Adipose tissue (tissue), 3 donors: Measurements from ENCODE around the gene UGT2A2. TPM values are rescaled to one million over a fixed set of nuclear protein-coding genes. Genes with fewer than 3 reads are reported as not detected.
"Not testable (repeated sequence)": the region's sequence is repeated elsewhere in the genome, so short reads cannot be mapped to it uniquely, and the experiment has no call there.

Experiments
- H3K27ac ChIP-seq: one replicate; pipeline ENCODE4 v1.5.1; 2013; ENCODE audit warnings: low read depth, low read length
- WGBS, 3 donors: extraction: QIAGEN DNeasy Blood & Tissue Kit; methylation state at CpG; one replicate each; pipeline ENCODE4 v1.1.7; 2013; 5-methylcytosine and 5-hydroxymethylcytosine counted together
- polyA plus RNA-seq, 3 donors: library from polyadenylated mRNA; stranded (reverse); fragments of 200-250 nt; gene quantifications; one replicate each; pipeline ENCODE4 v1.2.3, GENCODE V29; 2013
- donor health status: healthy with polysubstance abuse.
- donor health status: Bipolar disorder and iron deficiency.
- donor health status: healthy.

The UGT2A2 gene
- polyA plus RNA-seq: not detected

GRCh38 chr4:69639542-69639941 lies at the start of gene UGT2A2:
Gene UGT2A2, minus strand, starts transcription at chr4:69639642. Its CDS starts 2 bp downstream, at chr4:69639640.
- H3K27ac ChIP-seq: no peak within 1 kb of the TSS
- 92 to 93% (median 93%) methylated on average over 3 of the region's 3 CpGs for WGBS, 3 donors

GRCh38 chr4:69684804-69685203 lies 45.4 kb upstream of the UGT2A2 start:
- H3K27ac ChIP-seq: no peak overlapping the region
- 60 to 78% (median 69%) methylated on average over 4 of the region's 4 CpGs for WGBS, 3 donors

- H3K27ac ChIP-seq: no peak overlapping the region
These were observed 29.2 kb upstream of the UGT2A2 start for GRCh38 chr4:69668680-69669079.

GRCh38 chr4:69664009-69664408 lies 24.6 kb upstream of the UGT2A2 start:
- not testable (repeated sequence) for H3K27ac ChIP-seq
- WGBS, 3 donors: 85 to 94% (median 92%) methylated on average over 19 to 22 of the region's 22 CpGs

GRCh38 chr4:69661130-69661803 lies 21.8 kb upstream of the UGT2A2 start:
- WGBS, 3 donors: 68 to 70% (median 70%) methylated on average over 4 of the region's 4 CpGs
- H3K27ac ChIP-seq: not testable (repeated sequence)

- H3K27ac ChIP-seq: no peak overlapping the region
- 86 to 89% (median 87%) methylated on average over 12 of the region's 12 CpGs for WGBS, 3 donors
These were observed 18.7 kb upstream of the UGT2A2 start for GRCh38 chr4:69658133-69658532.

GRCh38 chr4:69656653-69657158 lies 17.3 kb upstream of the UGT2A2 start:
- H3K27ac ChIP-seq: no peak overlapping the region

GRCh38 chr4:69653147-69653546 lies 13.7 kb upstream of the UGT2A2 start, which contains the start of gene UGT2A1:
Gene UGT2A1, minus strand, starts transcription at chr4:69653247. Its CDS starts 5,603 bp downstream, at chr4:69647644.
- H3K27ac ChIP-seq: no peak within 1 kb of the TSS
- WGBS, 3 donors: 71 to 86% (median 83%) methylated on average over 1 of the region's 1 CpG

More at GRCh38 chr4:69656653-69657158, 17.3 kb upstream of the UGT2A2 start:
- 69 to 72% (median 70%) methylated on average over 6 of the region's 6 CpGs for WGBS, 3 donors

- 54 to 91% (median 71%) methylated on average over 3 of the region's 3 CpGs for WGBS, 3 donors
These were observed 11.4 kb upstream of the UGT2A2 start for GRCh38 chr4:69650872-69651271.

GRCh38 chr4:69649629-69650028 lies 10.2 kb upstream of the UGT2A2 start:
- H3K27ac ChIP-seq: no peak overlapping the region
- 46 to 79% (median 67%) methylated on average over 2 of the region's 2 CpGs for WGBS, 3 donors

More at GRCh38 chr4:69650872-69651271, 11.4 kb upstream of the UGT2A2 start:
- no peak overlapping the region for H3K27ac ChIP-seq

- WGBS, 3 donors: 26 to 39% (median 34%) methylated on average over 1 of the region's 1 CpG
- H3K27ac ChIP-seq: no peak overlapping the region
These were observed 9.8 kb upstream of the UGT2A2 start for GRCh38 chr4:69649207-69649606.

GRCh38 chr4:69642961-69643360 lies 3.5 kb upstream of the UGT2A2 start:
- WGBS, 3 donors: 77 to 87% (median 83%) methylated on average over 2 of the region's 2 CpGs
- H3K27ac ChIP-seq: no peak overlapping the region

- H3K27ac ChIP-seq: no peak overlapping the region
- 61 to 97% (median 88%) methylated on average over 2 of the region's 2 CpGs for WGBS, 3 donors
These were observed 847 bp upstream of the UGT2A2 start for GRCh38 chr4:69640289-69640688.

- H3K27ac ChIP-seq: no peak overlapping the region
- whole genome bisulfite sequencing, 3 donors: 62 to 74% (median 70%) methylated on average over 6 of the region's 6 CpGs
These were observed 22.3 kb downstream of the UGT2A2 start for GRCh38 chr4:69617083-69617694.

- H3K27ac ChIP-seq: no peak overlapping the region
- WGBS, 3 donors: 45 to 64% (median 56%) methylated on average over 1 of the region's 1 CpG
These were observed 29.0 kb downstream of the UGT2A2 start for GRCh38 chr4:69610484-69610883.

GRCh38 chr4:69601065-69601464 lies 38.4 kb downstream of the UGT2A2 start:
- H3K27ac ChIP-seq: no peak overlapping the region
- WGBS, 3 donors: 47 to 85% (median 85%) methylated on average over 4 of the region's 4 CpGs

- WGBS, 3 donors: 65 to 84% (median 66%) methylated on average over 2 of the region's 2 CpGs
- no peak overlapping the region for H3K27ac ChIP-seq
These were observed 39.4 kb downstream of the UGT2A2 start for GRCh38 chr4:69600013-69600412.

- WGBS, 3 donors: 40 to 54% (median 49%) methylated on average over 4 of the region's 4 CpGs
- H3K27ac ChIP-seq: no peak overlapping the region
These were observed 45.1 kb downstream of the UGT2A2 start for GRCh38 chr4:69594382-69594781.

- 21 to 41% (median 22%) methylated on average over 1 of the region's 1 CpG for WGBS, 3 donors
- no peak overlapping the region for H3K27ac ChIP-seq
These were observed 48.1 kb downstream of the UGT2A2 start for GRCh38 chr4:69591364-69591763.

- no peak overlapping the region for H3K27ac ChIP-seq
- 74 to 89% (median 82%) methylated on average over 1 of the region's 1 CpG for WGBS, 3 donors
These were observed 49.6 kb downstream of the UGT2A2 start for GRCh38 chr4:69589884-69590283.
